DND-41 (cell line): ENCODE data around the gene LRP8.

Source experiments
- ATAC-seq: fragments of 200-7000 bp; cut with Tn5 transposase; 3 replicates; pipeline ENCODE4 v1.9.1; 2021; ENCODE audit warnings: low read depth; ENCODE audit not compliant: insufficient read depth
- DNase-seq: peaks from one replicate; pipeline ENCODE4 v3.0.0-alpha.2; 2020
- H2AFZ ChIP-seq: 2 replicates; pipeline ENCODE4 v1.6.0; 2012; ENCODE audit warnings: low read depth, low read length
- H3K27ac ChIP-seq: 2 replicates; pipeline ENCODE4 v1.5.1; 2012; ENCODE audit warnings: low read length, inconsistent platforms
- H3K27me3 ChIP-seq: fragments of 200-600 bp; sonication (generic); 2 replicates; pipeline ENCODE4 v1.6.0; 2012; ENCODE audit warnings: low read length, mild to moderate bottlenecking, inconsistent platforms; ENCODE audit not compliant: insufficient read depth, poor library complexity
- H3K36me3 ChIP-seq: 2 replicates; pipeline ENCODE4 v1.5.1; 2012; ENCODE audit warnings: low read length, inconsistent platforms; ENCODE audit not compliant: insufficient read depth
- H3K4me1 ChIP-seq: 2 replicates; pipeline ENCODE4 v1.5.1; 2012; ENCODE audit warnings: mild to moderate bottlenecking, low read length; ENCODE audit not compliant: insufficient read depth
- H3K4me2 ChIP-seq: 2 replicates; pipeline ENCODE4 v1.6.0; 2012; ENCODE audit warnings: mild to moderate bottlenecking, moderate library complexity, low read length, inconsistent platforms; ENCODE audit not compliant: insufficient read depth
- H3K4me3 ChIP-seq, 2 experiments: fragments of 200-600 bp in 1 of 2; shearing (Covaris generic) in 1 of 2; 2 replicates each; pipeline ENCODE4 v1.5.1; 2012 to 2016; ENCODE audit warnings: inconsistent platforms in 2 of 2, low read length in 2 of 2, mild to moderate bottlenecking in 2 of 2, low read depth in 1 of 2, moderate library complexity in 1 of 2
- H3K79me2 ChIP-seq: 2 replicates; pipeline ENCODE4 v1.6.0; 2012; ENCODE audit warnings: low read length, inconsistent platforms; ENCODE audit not compliant: insufficient read depth
- H3K9ac ChIP-seq: 2 replicates; pipeline ENCODE4 v1.6.0; 2012; ENCODE audit warnings: low read depth, mild to moderate bottlenecking, inconsistent platforms, low read length, moderate library complexity
- H3K9me3 ChIP-seq: 2 replicates; pipeline ENCODE4 v1.5.1; 2012; ENCODE audit warnings: low read length, moderate library complexity, mild to moderate bottlenecking, inconsistent platforms; ENCODE audit not compliant: insufficient read depth, severe bottlenecking
- H4K20me1 ChIP-seq: 2 replicates; pipeline ENCODE4 v1.6.0; 2012; ENCODE audit warnings: low read length; ENCODE audit not compliant: insufficient read depth
- CTCF ChIP-seq: IDR thresholded peaks from 2 replicates; pipeline ENCODE4 v1.5.1; 2012; ENCODE audit warnings: borderline replicate concordance, low read length, moderate library complexity, mild to moderate bottlenecking; ENCODE audit not compliant: poor library complexity, severe bottlenecking; ENCODE audit errors: extremely low read depth
- EZH2 ChIP-seq: IDR thresholded peaks from 3 replicates; pipeline ENCODE4 v1.6.1; 2012; ENCODE audit warnings: borderline replicate concordance, low read depth, mild to moderate bottlenecking, moderate library complexity, low read length, inconsistent platforms; ENCODE audit not compliant: severe bottlenecking

The LRP8 gene

GRCh38 chr1:53323316-53323715 is 4.6 kb downstream of the LRP8 start:
- no peak overlapping the region for H2AFZ ChIP-seq
- no peak for TF ChIP-seq EZH2
- TF ChIP-seq CTCF = no peak
- no peaks in the 10 kb centered on the region for H3K27me3 ChIP-seq
- H4K20me1 ChIP-seq = peaks cover 74% of the 10 kb centered on the region
- H3K36me3 ChIP-seq = peaks cover 76% of the 10 kb centered on the region
- H3K79me2 ChIP-seq = peaks cover 94% of the 10 kb centered on the region
- H3K4me2 ChIP-seq = no peak overlapping the region
- no peaks in the 10 kb centered on the region for H3K9me3 ChIP-seq
- no peak for ATAC-seq
- H3K9ac ChIP-seq = no peak overlapping the region
- DNase-seq = no peak
- H3K4me1 ChIP-seq = peaks cover 32% of the 10 kb centered on the region
- no peak overlapping the region for H3K27ac ChIP-seq
- H3K4me3 ChIP-seq = no peak overlapping the region

- H3K4me3 ChIP-seq = no peak overlapping the region
- no peak overlapping the region for H3K9ac ChIP-seq
- peaks cover 97% of the 10 kb centered on the region for H3K79me2 ChIP-seq
- H4K20me1 ChIP-seq = peaks cover 87% of the 10 kb centered on the region
- no peak for DNase-seq
- H2AFZ ChIP-seq = no peak overlapping the region
- no peaks in the 10 kb centered on the region for H3K27me3 ChIP-seq
- peaks cover 89% of the 10 kb centered on the region for H3K36me3 ChIP-seq
- H3K9me3 ChIP-seq = no peaks in the 10 kb centered on the region
- no peak for ATAC-seq
- H3K27ac ChIP-seq = no peak overlapping the region
- H3K4me1 ChIP-seq = peaks cover 29% of the 10 kb centered on the region
- no peak for TF ChIP-seq CTCF
- no peak for TF ChIP-seq EZH2
- no peak overlapping the region for H3K4me2 ChIP-seq
Observed at GRCh38 chr1:53321776-53322602, 5.9 kb downstream of the LRP8 start.

GRCh38 chr1:53321366-53321765 is 6.5 kb downstream of the LRP8 start:
- TF ChIP-seq CTCF (peak; percentile 54), EZH2 (no peak)
- Histone ChIP-seq H3K27me3 (no peaks in the 10 kb centered on the region), H3K9ac (no peak overlapping the region), H3K36me3 (peaks cover 95% of the 10 kb centered on the region), H3K9me3 (no peaks in the 10 kb centered on the region), H3K27ac (no peak overlapping the region), H2AFZ (no peak overlapping the region), H3K4me3 (no peak overlapping the region), H3K79me2 (peaks cover 97% of the 10 kb centered on the region), H3K4me2 (no peak overlapping the region), H4K20me1 (peaks cover 93% of the 10 kb centered on the region), H3K4me1 (peaks cover 29% of the 10 kb centered on the region)
- peak; percentile 41 for DNase-seq
- no peak for ATAC-seq
